Natural killer cell (primary cell): ENCODE data around the gene WDR17. TPM values are rescaled to one million over a fixed set of nuclear protein-coding genes. Genes with fewer than 3 reads are reported as not detected.

Experiments used
- ATAC-seq, 3 donors: fragments of 150-1000 bp in 2 of 3; fragments of 200-7000 bp in 1 of 3; cut with Tn5 transposase; 1 replicate in 1 of 3; 2 replicates in 2 of 3; pipeline ENCODE4 v1.10.0; 2021; ENCODE audit warnings: mild to moderate bottlenecking in 2 of 3, moderate library complexity in 2 of 3
- DNase-seq, 2 donors: peaks; one replicate each; pipeline versions ENCODE4 v3.0.0 to v3.0.0-alpha.2; 2013 to 2021; ENCODE audit warnings: mixed read lengths in 1 of 2
- H3K27ac ChIP-seq: one replicate; pipeline ENCODE4 v1.5.1; 2013; ENCODE audit warnings: mild to moderate bottlenecking, low read length
- H3K27me3 ChIP-seq: one replicate; pipeline ENCODE4 v1.6.1; 2013; ENCODE audit warnings: low read length; ENCODE audit not compliant: control insufficient read depth, insufficient read depth
- H3K36me3 ChIP-seq: one replicate; pipeline ENCODE4 v1.6.1; 2013; ENCODE audit warnings: low read length; ENCODE audit not compliant: control insufficient read depth, insufficient read depth
- H3K4me1 ChIP-seq: one replicate; pipeline ENCODE4 v1.6.1; 2013; ENCODE audit warnings: low read length; ENCODE audit not compliant: control insufficient read depth, insufficient read depth
- H3K4me3 ChIP-seq: one replicate; pipeline ENCODE4 v1.5.1; 2013; ENCODE audit warnings: low read length
- H3K9me3 ChIP-seq: one replicate; pipeline ENCODE4 v1.6.1; 2013; ENCODE audit warnings: low read length; ENCODE audit not compliant: control insufficient read depth, insufficient read depth
- H3K27ac Mint-ChIP-seq, 2 donors: one replicate each; pipeline ENCODE4 v1.8.0; 2022; ENCODE audit warnings: mild to moderate bottlenecking in 2 of 2, mixed read lengths in 2 of 2, moderate library complexity in 1 of 2
- H3K27me3 Mint-ChIP-seq, 2 donors: one replicate each; pipeline ENCODE4 v1.8.0; 2022; ENCODE audit warnings: low read depth in 2 of 2, mixed read lengths in 2 of 2
- H3K36me3 Mint-ChIP-seq: one replicate; pipeline ENCODE4 v1.8.0; 2022; ENCODE audit warnings: mixed read lengths
- H3K4me1 Mint-ChIP-seq, 2 donors: one replicate each; pipeline ENCODE4 v1.8.0; 2022; ENCODE audit warnings: mixed read lengths in 2 of 2
- H3K4me3 Mint-ChIP-seq: one replicate; pipeline ENCODE4 v1.8.0; 2022; ENCODE audit warnings: mild to moderate bottlenecking, moderate library complexity, mixed read lengths
- H3K9me3 Mint-ChIP-seq, 2 donors: one replicate each; pipeline ENCODE4 v1.8.0; 2022; ENCODE audit warnings: mixed read lengths in 2 of 2
- WGBS: methylation state at CpG from one replicate; pipeline ENCODE4 v1.1.7; 2013; ENCODE audit warnings: missing lambda C conversion rate; ENCODE audit not compliant: insufficient coverage; 5-methylcytosine and 5-hydroxymethylcytosine counted together
- intact Hi-C: fragments of 100-400 bp; cut with micrococcal nuclease; formaldehyde crosslinking; loops from one replicate; pipeline ENCODE4 v1.14.2; 2022
- total RNA-seq, 4 donors: library from RNA; stranded (reverse); fragments of 120-200 nt in 1 of 4; gene quantifications; one replicate each; pipeline versions ENCODE4 v1.2.3 to v1.2.4, GENCODE V29; 2013 to 2022
- TF ChIP-seq, protein P1 (sequence below): fragments of 200-600 bp; IDR thresholded peaks from one replicate; pipeline ENCODE4 v1.8.0; 2022; ENCODE audit warnings: antibody characterized with exemption

WDR17 gene
- total RNA-seq, 3 donors from 2014 or later (not counting 1 experiment from before 2014, with no cell fraction given) = 0.07 to 0.38 (median 0.12) TPM

- Mint-ChIP-seq H3K9me3 (no peaks in the 10 kb centered on the region), H3K27me3 (peaks cover 33 to 42% of the 10 kb centered on the region in 2 donors), H3K4me3 (no peak overlapping the region), H3K36me3 (no peaks in the 10 kb centered on the region), H3K27ac (no peak overlapping the region), H3K4me1 (no peaks in the 10 kb centered on the region)
- H3K27ac ChIP-seq = no peak overlapping the region
- no peaks in the 10 kb centered on the region for H3K36me3 ChIP-seq
- intact Hi-C loops = no loop called here
- ATAC-seq (no peak), DNase-seq (no peak)
- H3K4me3 ChIP-seq = no peak overlapping the region
- no peaks in the 10 kb centered on the region for H3K4me1 ChIP-seq
- H3K9me3 ChIP-seq = no peaks in the 10 kb centered on the region
- 84% methylated on average over 3 of the region's 6 CpGs for WGBS
- TF ChIP-seq, protein P1, sequence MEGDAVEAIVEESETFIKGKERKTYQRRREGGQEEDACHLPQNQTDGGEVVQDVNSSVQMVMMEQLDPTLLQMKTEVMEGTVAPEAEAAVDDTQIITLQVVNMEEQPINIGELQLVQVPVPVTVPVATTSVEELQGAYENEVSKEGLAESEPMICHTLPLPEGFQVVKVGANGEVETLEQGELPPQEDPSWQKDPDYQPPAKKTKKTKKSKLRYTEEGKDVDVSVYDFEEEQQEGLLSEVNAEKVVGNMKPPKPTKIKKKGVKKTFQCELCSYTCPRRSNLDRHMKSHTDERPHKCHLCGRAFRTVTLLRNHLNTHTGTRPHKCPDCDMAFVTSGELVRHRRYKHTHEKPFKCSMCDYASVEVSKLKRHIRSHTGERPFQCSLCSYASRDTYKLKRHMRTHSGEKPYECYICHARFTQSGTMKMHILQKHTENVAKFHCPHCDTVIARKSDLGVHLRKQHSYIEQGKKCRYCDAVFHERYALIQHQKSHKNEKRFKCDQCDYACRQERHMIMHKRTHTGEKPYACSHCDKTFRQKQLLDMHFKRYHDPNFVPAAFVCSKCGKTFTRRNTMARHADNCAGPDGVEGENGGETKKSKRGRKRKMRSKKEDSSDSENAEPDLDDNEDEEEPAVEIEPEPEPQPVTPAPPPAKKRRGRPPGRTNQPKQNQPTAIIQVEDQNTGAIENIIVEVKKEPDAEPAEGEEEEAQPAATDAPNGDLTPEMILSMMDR = no peak
- peaks cover 7% of the 10 kb centered on the region for H3K27me3 ChIP-seq
These were observed 121.2 kb downstream of the WDR17 start for GRCh38 chr4:176186671-176187395.

GRCh38 chr4:176187624-176188023, 122.0 kb downstream of the WDR17 start:
- Mint-ChIP-seq H3K4me1 (no peaks in the 10 kb centered on the region), H3K9me3 (no peaks in the 10 kb centered on the region), H3K27me3 (peaks cover 33 to 42% of the 10 kb centered on the region in 2 donors), H3K4me3 (no peak overlapping the region), H3K27ac (no peak overlapping the region), H3K36me3 (no peaks in the 10 kb centered on the region)
- Histone ChIP-seq H3K27ac (no peak overlapping the region), H3K27me3 (peaks cover 10% of the 10 kb centered on the region), H3K36me3 (no peaks in the 10 kb centered on the region), H3K4me1 (no peaks in the 10 kb centered on the region), H3K9me3 (no peaks in the 10 kb centered on the region), H3K4me3 (no peak overlapping the region)
- DNase-seq = no peak
- no CpG with 5 or more reads among the region's 2 CpGs for WGBS
- TF ChIP-seq, protein P1 = no peak
- no peak for ATAC-seq
- intact Hi-C loops = no loop called here

GRCh38 chr4:176188654-176189053, 123.0 kb downstream of the WDR17 start:
- Histone ChIP-seq H3K27ac (no peak overlapping the region), H3K4me1 (no peaks in the 10 kb centered on the region), H3K4me3 (no peak overlapping the region), H3K36me3 (no peaks in the 10 kb centered on the region), H3K9me3 (no peaks in the 10 kb centered on the region), H3K27me3 (peaks cover 6% of the 10 kb centered on the region)
- no peaks in the 10 kb centered on the region for H3K36me3 Mint-ChIP-seq
- no peak overlapping the region for H3K4me3 Mint-ChIP-seq
- TF ChIP-seq, protein P1 = no peak
- intact Hi-C loops = no loop called here
- no peak for ATAC-seq
- H3K9me3 Mint-ChIP-seq = no peaks in the 10 kb centered on the region
- H3K27me3 Mint-ChIP-seq = peaks cover 31 to 37% of the 10 kb centered on the region in 2 donors
- H3K4me1 Mint-ChIP-seq = no peaks in the 10 kb centered on the region
- DNase-seq = no peak
- no peak overlapping the region for H3K27ac Mint-ChIP-seq
